Colonic mucosa (tissue), 4 donors: Measurements from ENCODE around the gene FCER2. TPM values are rescaled to one million over a fixed set of nuclear protein-coding genes. Genes with fewer than 3 reads are reported as not detected.

Experiments used
- DNase-seq: peaks from one replicate; pipeline ENCODE4 v3.0.0-alpha.2; 2020
- H3K27ac ChIP-seq: fragments of 200-600 bp; one replicate; pipeline ENCODE4 v1.8.0; 2021
- H3K27me3 ChIP-seq: fragments of 200-600 bp; one replicate; pipeline ENCODE4 v1.8.0; 2021
- H3K36me3 ChIP-seq: fragments of 200-600 bp; one replicate; pipeline ENCODE4 v1.8.0; 2021
- H3K4me1 ChIP-seq: fragments of 200-600 bp; one replicate; pipeline ENCODE4 v1.8.0; 2021; ENCODE audit warnings: mild to moderate bottlenecking
- H3K4me3 ChIP-seq: fragments of 200-600 bp; one replicate; pipeline ENCODE4 v1.8.0; 2021
- H3K9ac ChIP-seq, 2 donors: one replicate each; pipeline ENCODE4 v1.7.0; 2013; ENCODE audit warnings: control low read depth in 2 of 2, low read depth in 2 of 2, low read length in 2 of 2
- H3K9me3 ChIP-seq: fragments of 200-600 bp; one replicate; pipeline ENCODE4 v1.8.0; 2021
- intact Hi-C: fragments of 100-400 bp; cut with DNase I; formaldehyde crosslinking; loops from one replicate; pipeline ENCODE4 v1.14.1; 2022
- total RNA-seq, 2 donors: library from RNA; stranded (reverse); fragmentation: NEBNext Ultra II Directional in 1 of 2; extraction: Animal tissue kit (Norgen Biotek cat#: 25700) in 1 of 2; gene quantifications; one replicate each; pipeline ENCODE4 v1.2.1, GENCODE V29; 2021
- TF ChIP-seq, protein P1 (sequence below): fragments of 200-600 bp; IDR thresholded peaks from one replicate; pipeline ENCODE4 v1.8.0; 2022; ENCODE audit warnings: antibody characterized with exemption, mild to moderate bottlenecking
- donor health status: healthy.
- donor health status: DM: no; HTN: no; CAD: no.
- donor health status: DM: no; HTN: no; CAD: no.

FCER2 gene
- total RNA-seq, 2 donors from 2014 or later: 0.35 to 1.3 TPM

DNA sequence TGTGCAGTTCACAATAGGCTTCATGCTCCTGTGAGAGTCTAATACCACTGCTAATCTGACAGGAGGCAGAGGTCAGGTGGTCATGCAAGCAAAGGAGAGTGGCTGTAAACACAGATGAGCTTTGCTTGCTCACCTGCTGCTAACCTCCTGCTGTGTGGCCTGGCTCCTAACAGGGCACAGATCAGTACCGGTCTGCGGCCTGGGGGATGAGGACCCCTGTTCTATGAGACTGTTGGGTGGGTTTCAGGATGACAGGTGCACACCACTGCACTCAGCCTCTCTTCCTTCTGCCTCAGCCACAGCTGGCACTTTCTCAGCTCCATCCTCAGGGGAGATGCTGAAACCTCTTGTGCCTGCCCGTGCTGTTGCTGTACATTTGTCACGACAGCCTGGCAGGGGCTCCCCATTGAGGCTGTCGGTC lies 20.3 kb upstream of the FCER2 start:
- no peak for DNase-seq
- intact Hi-C loops: no loop called here

DNA sequence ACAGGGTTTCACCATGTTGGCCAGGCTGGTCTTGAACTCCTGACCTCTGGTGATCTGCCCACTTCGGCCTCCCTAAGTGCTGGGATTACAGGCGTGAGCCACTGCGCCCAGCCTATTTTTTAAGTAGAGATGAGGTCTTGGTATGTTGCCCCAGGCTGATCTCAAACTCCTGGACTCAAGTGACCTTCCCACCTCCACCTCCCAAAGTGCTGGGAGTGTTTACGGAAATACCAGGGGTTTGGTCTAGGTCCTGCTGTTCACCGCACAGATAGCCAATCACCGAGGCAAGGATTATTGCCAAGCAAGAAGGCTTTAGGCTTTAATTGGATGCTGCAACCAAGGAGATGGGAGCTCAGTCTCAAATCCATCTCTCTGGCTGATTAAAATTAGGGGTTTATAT lies 18.4 kb upstream of the FCER2 start:
- Histone ChIP-seq H3K9ac (no peak overlapping the region), H3K27ac (no peak overlapping the region), H3K9me3 (no peaks in the 10 kb centered on the region), H3K36me3 (no peaks in the 10 kb centered on the region), H3K4me1 (no peaks in the 10 kb centered on the region), H3K27me3 (no peaks in the 10 kb centered on the region), H3K4me3 (no peak overlapping the region)
- TF ChIP-seq, protein P1, sequence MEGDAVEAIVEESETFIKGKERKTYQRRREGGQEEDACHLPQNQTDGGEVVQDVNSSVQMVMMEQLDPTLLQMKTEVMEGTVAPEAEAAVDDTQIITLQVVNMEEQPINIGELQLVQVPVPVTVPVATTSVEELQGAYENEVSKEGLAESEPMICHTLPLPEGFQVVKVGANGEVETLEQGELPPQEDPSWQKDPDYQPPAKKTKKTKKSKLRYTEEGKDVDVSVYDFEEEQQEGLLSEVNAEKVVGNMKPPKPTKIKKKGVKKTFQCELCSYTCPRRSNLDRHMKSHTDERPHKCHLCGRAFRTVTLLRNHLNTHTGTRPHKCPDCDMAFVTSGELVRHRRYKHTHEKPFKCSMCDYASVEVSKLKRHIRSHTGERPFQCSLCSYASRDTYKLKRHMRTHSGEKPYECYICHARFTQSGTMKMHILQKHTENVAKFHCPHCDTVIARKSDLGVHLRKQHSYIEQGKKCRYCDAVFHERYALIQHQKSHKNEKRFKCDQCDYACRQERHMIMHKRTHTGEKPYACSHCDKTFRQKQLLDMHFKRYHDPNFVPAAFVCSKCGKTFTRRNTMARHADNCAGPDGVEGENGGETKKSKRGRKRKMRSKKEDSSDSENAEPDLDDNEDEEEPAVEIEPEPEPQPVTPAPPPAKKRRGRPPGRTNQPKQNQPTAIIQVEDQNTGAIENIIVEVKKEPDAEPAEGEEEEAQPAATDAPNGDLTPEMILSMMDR: no peak
- no peak for DNase-seq
- intact Hi-C loops: no loop called here

More for the DNA sequence above, 20.3 kb upstream of the FCER2 start:
- H3K9me3 ChIP-seq: no peaks in the 10 kb centered on the region
- H3K4me1 ChIP-seq: no peaks in the 10 kb centered on the region
- no peaks in the 10 kb centered on the region for H3K27me3 ChIP-seq
- no peak overlapping the region for H3K9ac ChIP-seq
- no peaks in the 10 kb centered on the region for H3K36me3 ChIP-seq
- TF ChIP-seq, protein P1: no peak
- H3K4me3 ChIP-seq: no peak overlapping the region
- H3K27ac ChIP-seq: no peak overlapping the region

DNA sequence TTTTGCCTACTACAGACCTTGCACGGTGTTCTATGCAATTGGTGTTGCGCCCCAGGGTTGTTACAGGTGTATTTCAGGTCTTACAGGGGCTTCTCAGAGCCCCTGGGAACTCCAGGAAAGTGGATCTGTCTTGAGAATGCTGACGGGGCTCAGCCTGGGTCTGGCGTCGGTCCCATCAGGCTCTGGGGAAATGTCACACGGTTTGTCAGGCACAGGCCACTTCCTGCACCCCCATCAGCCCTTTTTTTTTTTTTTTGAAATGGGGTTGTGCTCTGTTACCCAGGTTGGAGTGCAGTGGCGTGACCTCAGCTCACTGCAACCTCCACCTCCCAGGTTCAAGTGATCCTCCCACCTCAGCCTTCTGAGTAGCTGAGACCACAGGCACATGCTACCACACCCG lies 16.7 kb upstream of the FCER2 start:
- Histone ChIP-seq H3K27ac (no peak overlapping the region), H3K4me1 (no peaks in the 10 kb centered on the region), H3K9ac (no peak overlapping the region), H3K36me3 (no peaks in the 10 kb centered on the region), H3K4me3 (no peak overlapping the region), H3K9me3 (no peaks in the 10 kb centered on the region), H3K27me3 (no peaks in the 10 kb centered on the region)
- DNase-seq: no peak
- intact Hi-C loops: no loop called here
- TF ChIP-seq, protein P1: no peak

DNA sequence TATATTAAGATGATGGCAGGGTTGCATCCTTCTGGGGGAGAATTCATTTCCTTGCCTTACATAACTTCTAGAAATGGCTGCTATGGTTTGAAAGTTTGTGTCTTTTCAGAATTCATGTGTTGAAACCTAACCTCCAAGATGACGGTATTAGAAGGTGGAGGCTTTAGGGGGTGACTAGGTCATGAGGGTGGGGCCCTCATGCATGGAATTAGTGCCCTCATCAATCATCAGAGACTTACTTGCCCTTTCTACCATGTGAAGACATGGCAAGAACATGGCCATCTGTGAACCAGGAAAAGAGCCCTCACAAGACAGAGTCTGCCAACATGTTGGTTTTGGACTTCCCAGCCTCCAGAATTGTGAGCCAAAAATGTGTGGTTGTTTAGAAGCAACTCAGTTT lies 14.8 kb upstream of the FCER2 start:
- H3K9ac ChIP-seq: no peak overlapping the region
- TF ChIP-seq, protein P1: no peak
- H3K36me3 ChIP-seq: no peaks in the 10 kb centered on the region
- no peaks in the 10 kb centered on the region for H3K9me3 ChIP-seq
- no peaks in the 10 kb centered on the region for H3K27me3 ChIP-seq
- no peaks in the 10 kb centered on the region for H3K4me1 ChIP-seq
- intact Hi-C loops: no loop called here
- H3K4me3 ChIP-seq: no peak overlapping the region
- no peak overlapping the region for H3K27ac ChIP-seq
- no peak for DNase-seq

DNA sequence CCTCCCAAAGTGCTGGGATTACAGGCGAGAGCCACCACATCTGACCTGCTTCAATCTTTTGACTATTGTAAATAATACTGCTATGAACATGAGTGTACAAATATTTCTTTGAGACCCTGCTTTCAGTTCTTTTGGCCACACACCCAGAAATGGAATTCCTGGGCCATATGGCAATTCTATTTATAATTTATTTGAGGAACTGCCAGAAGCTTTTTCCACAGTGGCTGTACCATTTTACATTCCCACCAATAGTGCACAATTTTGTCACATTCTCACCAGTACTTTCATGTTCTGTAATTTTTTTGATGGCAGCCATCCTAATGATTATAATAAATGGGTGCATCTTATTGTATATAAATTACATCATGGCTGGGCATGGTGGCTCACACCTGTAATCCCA lies 13.7 kb upstream of the FCER2 start:
- no peak overlapping the region for H3K4me3 ChIP-seq

More for the DNA sequence above, 13.7 kb upstream of the FCER2 start:
- no peak for DNase-seq
- TF ChIP-seq, protein P1: no peak
- Histone ChIP-seq H3K4me1 (no peaks in the 10 kb centered on the region), H3K27ac (no peak overlapping the region), H3K27me3 (no peaks in the 10 kb centered on the region), H3K9ac (no peak overlapping the region), H3K36me3 (no peaks in the 10 kb centered on the region), H3K9me3 (no peaks in the 10 kb centered on the region)
- intact Hi-C loops: no loop called here
